ENCODE data around the gene FAM135A.

The FAM135A gene

DNA sequence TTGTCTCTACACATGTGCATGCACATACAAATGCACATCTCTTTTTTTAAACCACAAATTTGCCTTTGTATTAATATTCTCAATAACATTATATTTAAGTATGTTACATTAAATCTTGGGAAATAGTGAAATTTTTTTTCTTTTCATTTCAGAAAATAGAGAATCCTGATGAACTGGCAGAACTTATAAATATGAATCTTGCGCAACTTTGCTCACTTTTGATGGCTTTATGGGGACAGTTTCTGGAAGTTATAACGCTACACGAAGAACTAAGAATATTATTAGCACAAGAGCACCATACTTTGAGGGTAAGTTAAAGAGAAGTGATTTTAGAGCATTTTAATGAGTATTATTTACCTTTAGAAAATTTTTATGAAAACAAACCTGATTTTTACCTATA is 89.2 kb downstream of the FAM135A start:
- POLR2A ChIA-PET: no interaction called here
- DNase-seq (ENCODE audit: extremely low spot score): no peak
- CTCF ChIA-PET: interaction anchor here (1.4 kb wide), 1 partner anchor 18 kb away, joined by 4 read pairs; no protein-coding TSS in a partner anchor
- TF ChIP-seq, protein P1, sequence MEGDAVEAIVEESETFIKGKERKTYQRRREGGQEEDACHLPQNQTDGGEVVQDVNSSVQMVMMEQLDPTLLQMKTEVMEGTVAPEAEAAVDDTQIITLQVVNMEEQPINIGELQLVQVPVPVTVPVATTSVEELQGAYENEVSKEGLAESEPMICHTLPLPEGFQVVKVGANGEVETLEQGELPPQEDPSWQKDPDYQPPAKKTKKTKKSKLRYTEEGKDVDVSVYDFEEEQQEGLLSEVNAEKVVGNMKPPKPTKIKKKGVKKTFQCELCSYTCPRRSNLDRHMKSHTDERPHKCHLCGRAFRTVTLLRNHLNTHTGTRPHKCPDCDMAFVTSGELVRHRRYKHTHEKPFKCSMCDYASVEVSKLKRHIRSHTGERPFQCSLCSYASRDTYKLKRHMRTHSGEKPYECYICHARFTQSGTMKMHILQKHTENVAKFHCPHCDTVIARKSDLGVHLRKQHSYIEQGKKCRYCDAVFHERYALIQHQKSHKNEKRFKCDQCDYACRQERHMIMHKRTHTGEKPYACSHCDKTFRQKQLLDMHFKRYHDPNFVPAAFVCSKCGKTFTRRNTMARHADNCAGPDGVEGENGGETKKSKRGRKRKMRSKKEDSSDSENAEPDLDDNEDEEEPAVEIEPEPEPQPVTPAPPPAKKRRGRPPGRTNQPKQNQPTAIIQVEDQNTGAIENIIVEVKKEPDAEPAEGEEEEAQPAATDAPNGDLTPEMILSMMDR (IDR thresholded peaks at IDR 0.05; ENCODE audit: control extremely low read depth, extremely low read depth, low read depth, missing control alignments): no peak

GRCh38 chr6:70503813-70504465 is 90.6 kb downstream of the FAM135A start:
- POLR2A ChIA-PET: no interaction called here
- TF ChIP-seq, protein P1 (IDR thresholded peaks at IDR 0.05; ENCODE audit: control extremely low read depth, extremely low read depth, low read depth, missing control alignments): no peak
- CTCF ChIA-PET: no interaction called here
- no peak for DNase-seq (ENCODE audit: extremely low spot score)

- DNase-seq (ENCODE audit: extremely low spot score): no peak
- TF ChIP-seq, protein P1 (IDR thresholded peaks at IDR 0.05; ENCODE audit: control extremely low read depth, extremely low read depth, low read depth, missing control alignments): no peak
- ChIA-PET POLR2A (no interaction called here), CTCF (no interaction called here)
These were observed 93.0 kb downstream of the FAM135A start for GRCh38 chr6:70506321-70506720.

GRCh38 chr6:70507161-70507560 is 93.9 kb downstream of the FAM135A start:
- no peak for DNase-seq (ENCODE audit: extremely low spot score)
- POLR2A ChIA-PET: no interaction called here
- TF ChIP-seq, protein P1 (IDR thresholded peaks at IDR 0.05; ENCODE audit: control extremely low read depth, extremely low read depth, low read depth, missing control alignments): no peak
- CTCF ChIA-PET: no interaction called here

DNA sequence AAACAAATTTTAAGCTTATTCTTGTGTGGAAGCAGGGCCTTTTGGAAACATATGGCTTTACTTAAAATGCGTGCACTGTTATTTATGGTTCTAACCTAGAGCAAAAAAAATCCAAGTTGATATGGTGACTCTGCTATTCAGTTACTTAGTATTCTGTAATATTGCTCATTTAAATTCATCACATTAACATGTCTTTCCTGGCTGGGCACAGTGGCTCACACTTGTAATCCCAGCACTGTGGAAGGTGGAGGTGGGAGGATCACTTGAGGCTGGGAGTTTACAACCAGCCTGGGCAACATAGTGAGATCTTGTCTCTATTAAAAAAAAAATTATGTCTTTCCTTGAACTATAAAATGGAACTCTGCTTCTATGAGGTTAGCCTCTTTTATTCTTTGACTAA is 95.6 kb downstream of the FAM135A start:
- DNase-seq (ENCODE audit: extremely low spot score): no peak
- ChIA-PET POLR2A (no interaction called here), CTCF (no interaction called here)
- TF ChIP-seq, protein P1 (IDR thresholded peaks at IDR 0.05; ENCODE audit: control extremely low read depth, extremely low read depth, low read depth, missing control alignments): no peak

DNA sequence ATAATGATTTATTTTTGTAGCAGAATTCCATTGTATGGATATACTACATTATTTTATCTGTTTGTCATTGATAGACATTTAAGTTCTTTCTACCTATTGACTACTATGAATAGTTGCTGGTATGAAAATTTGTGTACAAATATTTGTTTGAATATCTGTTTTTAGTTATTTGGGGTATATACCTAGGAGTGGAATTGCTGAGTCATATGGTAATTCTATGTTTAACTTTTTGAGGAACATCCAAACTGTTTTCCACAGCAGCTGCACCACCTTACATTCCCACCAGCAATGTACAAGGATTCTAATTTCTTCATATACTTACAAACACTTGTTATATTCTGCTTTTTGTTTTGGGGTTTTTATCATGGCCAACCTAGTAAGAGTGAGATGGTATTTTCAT is 97.3 kb downstream of the FAM135A start:
- TF ChIP-seq, protein P1 (IDR thresholded peaks at IDR 0.05; ENCODE audit: control extremely low read depth, extremely low read depth, low read depth, missing control alignments): no peak
- POLR2A ChIA-PET: no interaction called here
- DNase-seq (ENCODE audit: extremely low spot score): no peak
- CTCF ChIA-PET: interaction anchor here (1.3 kb wide), 1 partner anchor 12 kb away, joined by 4 read pairs; no protein-coding TSS in a partner anchor

Data from GM10248 (cell line).